Parathyroid adenoma (tissue), 2 donors: ENCODE data around the gene LGR4.

Source experiments
- H2AFZ ChIP-seq: fragments of 300-600 bp; sonication (generic); one replicate; pipeline ENCODE4 v1.7.0; 2017; ENCODE audit warnings: antibody characterized with exemption, mild to moderate bottlenecking
- H3K27ac ChIP-seq: fragments of 300-600 bp; sonication (generic); one replicate; pipeline ENCODE4 v1.7.0; 2017
- H3K27me3 ChIP-seq: fragments of 300-600 bp; sonication (generic); one replicate; pipeline ENCODE4 v1.7.0; 2017; ENCODE audit warnings: low read length; ENCODE audit not compliant: control insufficient read depth, insufficient read depth
- H3K36me3 ChIP-seq: fragments of 300-600 bp; sonication (generic); one replicate; pipeline ENCODE4 v1.7.0; 2017; ENCODE audit warnings: low read length; ENCODE audit not compliant: control insufficient read depth, insufficient read depth
- H3K4me1 ChIP-seq: fragments of 300-600 bp; sonication (generic); one replicate; pipeline ENCODE4 v1.7.0; 2017; ENCODE audit warnings: control low read depth
- H3K4me2 ChIP-seq: fragments of 300-600 bp; sonication (generic); one replicate; pipeline ENCODE4 v1.7.0; 2017; ENCODE audit warnings: low read length
- H3K4me3 ChIP-seq: fragments of 300-600 bp; sonication (generic); one replicate; pipeline ENCODE4 v1.7.0; 2017; ENCODE audit warnings: low read depth, low read length
- H3K79me2 ChIP-seq: fragments of 300-600 bp; sonication (generic); one replicate; pipeline ENCODE4 v1.7.0; 2017; ENCODE audit warnings: control low read depth
- H3K9ac ChIP-seq: fragments of 300-600 bp; sonication (generic); one replicate; pipeline ENCODE4 v1.7.0; 2017; ENCODE audit warnings: mild to moderate bottlenecking
- H3K9me3 ChIP-seq: fragments of 300-600 bp; sonication (generic); one replicate; pipeline ENCODE4 v1.7.0; 2017; ENCODE audit warnings: low read length; ENCODE audit not compliant: control insufficient read depth
- CTCF ChIP-seq: fragments of 300-600 bp; sonication (generic); IDR thresholded peaks from one replicate; pipeline ENCODE4 v1.7.0; 2017; ENCODE audit warnings: antibody characterized with exemption, mild to moderate bottlenecking
- donor health status: primary hyperparathyroidism.

The LGR4 gene

GRCh38 chr11:27353593-27354358, 118.8 kb downstream of the LGR4 start:
- Histone ChIP-seq H3K4me2 (no peak overlapping the region), H3K4me3 (no peak overlapping the region), H3K27me3 (no peaks in the 10 kb centered on the region), H3K27ac (no peak overlapping the region), H3K9me3 (no peaks in the 10 kb centered on the region), H3K36me3 (no peaks in the 10 kb centered on the region), H3K79me2 (no peaks in the 10 kb centered on the region), H2AFZ (no peak overlapping the region), H3K9ac (no peak overlapping the region), H3K4me1 (no peaks in the 10 kb centered on the region)
- no peak for TF ChIP-seq CTCF

DNA sequence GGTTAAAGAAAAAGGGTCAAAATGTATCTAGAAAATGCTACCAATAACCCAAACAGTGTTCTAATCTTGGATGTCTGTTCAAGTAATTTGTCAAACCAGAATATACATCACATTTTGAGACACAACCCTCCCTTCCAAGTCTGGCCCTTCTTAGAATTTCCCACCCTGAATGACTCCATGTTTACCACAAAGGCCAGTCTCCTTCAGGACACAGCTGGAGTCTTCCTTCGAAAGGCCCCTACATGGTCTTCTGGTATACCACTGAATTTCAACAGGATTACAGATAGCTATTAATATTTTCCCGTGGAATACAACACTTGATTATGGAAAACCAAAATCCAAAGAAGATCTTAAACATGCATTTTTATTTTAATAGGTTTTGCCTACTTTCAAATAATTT, 119.8 kb downstream of the LGR4 start:
- no peaks in the 10 kb centered on the region for H3K36me3 ChIP-seq
- no peak overlapping the region for H3K4me2 ChIP-seq
- H3K27ac ChIP-seq, result no peak overlapping the region
- H3K9me3 ChIP-seq, result no peaks in the 10 kb centered on the region
- H2AFZ ChIP-seq, result no peak overlapping the region
- no peak overlapping the region for H3K4me3 ChIP-seq
- H3K4me1 ChIP-seq, result no peaks in the 10 kb centered on the region
- no peak for TF ChIP-seq CTCF
- no peaks in the 10 kb centered on the region for H3K27me3 ChIP-seq
- H3K79me2 ChIP-seq, result no peaks in the 10 kb centered on the region
- H3K9ac ChIP-seq, result no peak overlapping the region

- Histone ChIP-seq H3K9me3 (no peaks in the 10 kb centered on the region), H3K27ac (no peak overlapping the region), H3K79me2 (no peaks in the 10 kb centered on the region), H3K27me3 (no peaks in the 10 kb centered on the region), H2AFZ (no peak overlapping the region), H3K36me3 (no peaks in the 10 kb centered on the region), H3K9ac (no peak overlapping the region), H3K4me2 (no peak overlapping the region), H3K4me1 (no peaks in the 10 kb centered on the region), H3K4me3 (no peak overlapping the region)
- TF ChIP-seq CTCF, result no peak
Observed at GRCh38 chr11:27350511-27350910, 122.1 kb downstream of the LGR4 start.

GRCh38 chr11:27349919-27350318, 122.7 kb downstream of the LGR4 start:
- no peak for TF ChIP-seq CTCF
- no peaks in the 10 kb centered on the region for H3K36me3 ChIP-seq

GRCh38 chr11:27348340-27348873, 124.2 kb downstream of the LGR4 start:
- Histone ChIP-seq H3K27ac (no peak overlapping the region), H3K4me1 (no peaks in the 10 kb centered on the region), H3K36me3 (no peaks in the 10 kb centered on the region), H3K27me3 (no peaks in the 10 kb centered on the region), H3K9me3 (no peaks in the 10 kb centered on the region), H3K9ac (no peak overlapping the region), H3K4me3 (no peak overlapping the region), H3K79me2 (no peaks in the 10 kb centered on the region), H2AFZ (no peak overlapping the region), H3K4me2 (no peak overlapping the region)
- TF ChIP-seq CTCF, result no peak

More at GRCh38 chr11:27349919-27350318, 122.7 kb downstream of the LGR4 start:
- Histone ChIP-seq H3K27ac (no peak overlapping the region), H2AFZ (no peak overlapping the region), H3K4me2 (no peak overlapping the region), H3K9me3 (no peaks in the 10 kb centered on the region), H3K4me1 (no peaks in the 10 kb centered on the region), H3K4me3 (no peak overlapping the region), H3K27me3 (no peaks in the 10 kb centered on the region), H3K9ac (no peak overlapping the region), H3K79me2 (no peaks in the 10 kb centered on the region)
